K562 (cell line): Measurements from ENCODE around the gene AKAP7. TPM values are rescaled to one million over a fixed set of nuclear protein-coding genes. Genes with fewer than 3 reads are reported as not detected.

ENCODE experiments used
- ATAC-seq: fragments of 200-7000 bp; cut with Tn5 transposase; 3 replicates; pipeline ENCODE4 v1.9.1; 2020; ENCODE audit warnings: moderate library complexity
- BruUV-seq: library from RNA; stranded (reverse); fragments of 400-500 nt; replicated peaks from 2 replicates; lab custom pipeline; 2021; lab: Mats Ljungman, UMichigan
- CTCF ChIA-PET: fragments of 300-600 bp; formaldehyde crosslinking; extraction: SDS; loops from one replicate; lab custom pipeline; 2021; ENCODE audit warnings: low intra/inter-chr PET ratio; lab: Yijun Ruan, JAX
- POLR2A ChIA-PET: fragments of 300-600, 350-650 bp; sonication (Branson Sonifier 250); formaldehyde crosslinking; extraction: SDS; loops from one replicate; lab custom pipeline; 2021; ENCODE audit warnings: antibody characterized with exemption, inconsistent platforms; lab: Yijun Ruan, JAX
- DNase-seq, 4 experiments: peaks; one replicate each; pipeline versions ENCODE4 v3.0.0 to v3.0.0-alpha.2; 2011 to 2018; ENCODE audit warnings: low spot score in 3 of 4, mixed read lengths in 3 of 4; ENCODE audit errors: extremely low read depth in 1 of 4
- FAIRE-seq: peaks from 2 replicates; lab custom pipeline; 2011; peaks lifted over from hg19 to GRCh38; lab: Jason Lieb, UNC
- H2AFZ ChIP-seq: 2 replicates; pipeline ENCODE4 v1.6.0; 2011; ENCODE audit warnings: low read depth, low read length, control low read depth, inconsistent platforms
- H3K27ac ChIP-seq: fragments of 200-600 bp; 3 replicates; pipeline ENCODE4 v1.8.0; 2011; ENCODE audit warnings: low read depth, mild to moderate bottlenecking, control low read depth, inconsistent platforms, low read length, moderate library complexity, mixed read lengths; ENCODE audit errors: extremely low read depth
- H3K27me3 ChIP-seq, 2 experiments: fragments of 300-600 bp in 1 of 2; 2 replicates in 1 of 2; 3 replicates in 1 of 2; pipeline versions ENCODE4 v1.6.0 to v1.8.0; 2011; ENCODE audit warnings: inconsistent platforms in 2 of 2, low read length in 2 of 2, mild to moderate bottlenecking in 1 of 2, mixed read lengths in 1 of 2, moderate library complexity in 1 of 2; ENCODE audit not compliant: control insufficient read depth in 2 of 2, insufficient read depth in 2 of 2
- H3K36me3 ChIP-seq: fragments of 300-600 bp; 3 replicates; pipeline ENCODE4 v1.8.0; 2011; ENCODE audit warnings: mild to moderate bottlenecking, low read length, inconsistent platforms; ENCODE audit not compliant: control insufficient read depth, insufficient read depth
- H3K4me1 ChIP-seq, 2 experiments: fragments of 200-600 bp in 1 of 2; replicated peaks in 1 of 2; 2 replicates in 1 of 2; 3 replicates in 1 of 2; pipeline versions ENCODE4 v1.5.1 to v1.8.0; 2011; ENCODE audit warnings: inconsistent platforms in 2 of 2, low read length in 2 of 2, mild to moderate bottlenecking in 1 of 2, mixed read lengths in 1 of 2, moderate library complexity in 1 of 2; ENCODE audit not compliant: control insufficient read depth in 2 of 2, insufficient read depth in 2 of 2
- H3K4me2 ChIP-seq: 2 replicates; pipeline ENCODE4 v1.6.1; 2011; ENCODE audit warnings: low read length, control low read depth, inconsistent platforms, mixed read lengths; ENCODE audit not compliant: insufficient read depth
- H3K4me3 ChIP-seq: fragments of 200-600 bp; sonication (generic), shearing (Covaris generic); 2 replicates; pipeline ENCODE4 v1.5.1; 2016; ENCODE audit warnings: control low read depth, inconsistent platforms
- H3K79me2 ChIP-seq: fragments of 200-600 bp; 3 replicates; pipeline ENCODE4 v1.8.0; 2011; ENCODE audit warnings: low read length, inconsistent platforms; ENCODE audit not compliant: control insufficient read depth, insufficient read depth
- H3K9ac ChIP-seq, 2 experiments: 2 replicates each; pipeline versions ENCODE4 v1.6.0 to v1.6.1; 2011; ENCODE audit warnings: low read depth in 2 of 2, low read length in 2 of 2, control low read depth in 1 of 2, inconsistent platforms in 1 of 2, mild to moderate bottlenecking in 1 of 2, mixed read lengths in 1 of 2; ENCODE audit not compliant: insufficient read depth in 1 of 2
- H3K9me1 ChIP-seq: one replicate; pipeline ENCODE4 v1.6.0; 2011; ENCODE audit warnings: inconsistent platforms, mild to moderate bottlenecking, low read length, moderate library complexity; ENCODE audit not compliant: control insufficient read depth, insufficient read depth
- H3K9me3 ChIP-seq: replicated peaks from 2 replicates; pipeline ENCODE4 v1.5.1; 2011; ENCODE audit warnings: low read depth, low read length, inconsistent platforms; ENCODE audit not compliant: control insufficient read depth, insufficient read depth
- H4K20me1 ChIP-seq: replicated peaks from 2 replicates; pipeline ENCODE4 v1.6.1; 2011; ENCODE audit warnings: low read length, inconsistent platforms, mixed read lengths; ENCODE audit not compliant: control insufficient read depth, insufficient read depth
- CHAMP1 ChIP-seq: fragments of 450-650 bp; IDR thresholded peaks from 2 replicates; pipeline ENCODE4 v1.6.1; 2016; ENCODE audit warnings: mild to moderate bottlenecking
- MGA ChIP-seq: fragments of 450-650 bp; IDR thresholded peaks from 2 replicates; pipeline ENCODE4 v1.6.1; 2016; ENCODE audit warnings: mild to moderate bottlenecking, moderate library complexity
- NFATC3 ChIP-seq: fragments of 450-650 bp; IDR thresholded peaks from 2 replicates; pipeline ENCODE4 v1.6.1; 2017; ENCODE audit warnings: mild to moderate bottlenecking
- PTRF ChIP-seq: fragments of 450-650 bp; IDR thresholded peaks from 2 replicates; pipeline ENCODE4 v1.6.1; 2016; ENCODE audit warnings: mild to moderate bottlenecking, missing genetic modification characterization, missing compliant biosample characterization
- SIRT6 ChIP-seq: IDR thresholded peaks from one replicate; pipeline ENCODE4 v1.6.1; 2012; ENCODE audit warnings: low read depth, mild to moderate bottlenecking, control low read depth, inconsistent platforms, low read length, moderate library complexity
- ZNF764 ChIP-seq: fragments of 250-450 bp; sonication (Bioruptor Pico); IDR thresholded peaks from 2 replicates; pipeline ENCODE4 v1.4.0; 2020; ENCODE audit warnings: low read depth, mild to moderate bottlenecking, moderate library complexity
- WGBS: fragments of 100-300 bp; shearing (Covaris generic); methylation state at CpG from one replicate; pipeline ENCODE4 v1.1.6; 2016; ENCODE audit warnings: low coverage, mixed read lengths; ENCODE audit not compliant: insufficient coverage; ENCODE audit errors: missing lambda C conversion rate; 5-methylcytosine and 5-hydroxymethylcytosine counted together
- in situ Hi-C: fragments of 300-500 bp; cut with MboI; formaldehyde crosslinking; loops from 4 replicates; pipeline ENCODE4 v1.15.0; 2018; ENCODE audit warnings: inconsistent platforms, mixed read lengths
- intact Hi-C: fragments of 100-400 bp; cut with micrococcal nuclease; formaldehyde crosslinking; loops from 2 replicates; pipeline ENCODE4 v1.14.2; 2022
- polyA plus RNA-seq, 8 experiments: library from polyadenylated mRNA; depleted of rRNA in 4 of 8; stranded (reverse) in 5 of 8; unstranded in 3 of 8; fragments of >200 nt; fragmentation: Nextera tagmentation in 2 of 8; fragmentation: Illumina TruSeq in 1 of 8; extraction: Ambion mirVana in 2 of 8; extraction: Trizol in 1 of 8; gene quantifications; 2 replicates each; pipeline versions ENCODE4 v1.2.1 to v1.2.3, GENCODE V29; 2011 to 2014; ENCODE audit warnings: inconsistent platforms in 1 of 8, missing spikeins in 1 of 8
- total RNA-seq, 7 experiments: library from RNA; depleted of rRNA in 6 of 7; stranded (reverse); fragments of >200 nt in 6 of 7; fragmentation: Illumina TruSeq in 2 of 7; extraction: Trizol in 2 of 7; gene quantifications; 2 replicates each; pipeline versions ENCODE4 v1.2.1 to v1.2.3, GENCODE V29; 2011 to 2021; ENCODE audit warnings: low replicate concordance in 1 of 7

Gene AKAP7
- total and polyA plus RNA-seq, 9 of the 15 experiments (the other 6 are each of a cell fraction or from before 2014, with no cell fraction given): 0.82 to 2.6 (median 1.6) TPM

GRCh38 chr6:131206463-131207251, 71.4 kb downstream of the AKAP7 start:
- no peaks in the 10 kb centered on the region for H3K9me3 ChIP-seq
- POLR2A ChIA-PET: no interaction called here
- CTCF ChIA-PET: no interaction called here
- BruUV-seq: no TSS peak
- H3K27me3 ChIP-seq: no peaks in the 10 kb centered on the region
- no peak overlapping the region for H2AFZ ChIP-seq
- 11% methylated on average over 2 of the region's 2 CpGs for WGBS
- in situ Hi-C loops (no loop called here), intact Hi-C loops (no loop called here)
- H3K79me2 ChIP-seq: no peaks in the 10 kb centered on the region
- H3K9me1 ChIP-seq: no peaks in the 10 kb centered on the region
- H3K9ac ChIP-seq: no peak overlapping the region
- no peaks in the 10 kb centered on the region for H3K4me1 ChIP-seq
- no peak for FAIRE-seq
- no peak overlapping the region for H3K4me3 ChIP-seq
- H3K36me3 ChIP-seq: no peaks in the 10 kb centered on the region
- ATAC-seq: no peak
- DNase-seq: no peak
- H4K20me1 ChIP-seq: no peaks in the 10 kb centered on the region
- no peak overlapping the region for H3K4me2 ChIP-seq
- no peak overlapping the region for H3K27ac ChIP-seq
- TF ChIP-seq MGA (no peak), ZNF764 (CRISPR knock-in tag) (no peak), PTRF (tag) (no peak), SIRT6 (no peak), CHAMP1 (no peak), NFATC3 (no peak)
